Activated T-cell treated with anti-CD3 and anti-CD28 coated beads for 48 hours (primary cell): ENCODE results near the gene ZNF805.
A peak's percentile ranks its signal among the peaks of the same experiment; 100 is the strongest.
"Not testable (repeated sequence)": the region's sequence is repeated elsewhere in the genome, so short reads cannot be mapped to it uniquely, and the experiment has no call there.

ENCODE experiments used
- DNase-seq: peaks from one replicate; pipeline ENCODE4 v3.0.0-alpha.2; 2020; ENCODE audit warnings: low read depth

The ZNF805 gene

GRCh38 chr19:57240311-57241090 lies at the start of gene ZNF805:
Gene ZNF805, plus strand, starts transcription at chr19:57240632. Its CDS starts 260 bp downstream, at chr19:57240892.
- DNase-seq, result peak; percentile 91

GRCh38 chr19:57191141-57192076 lies 49.0 kb upstream of the ZNF805 start, which contains the start of gene ZNF264:
Gene ZNF264, plus strand, starts transcription at chr19:57191500. Its CDS starts 414 bp downstream, at chr19:57191914.
- DNase-seq, result peak; percentile 83

DNA sequence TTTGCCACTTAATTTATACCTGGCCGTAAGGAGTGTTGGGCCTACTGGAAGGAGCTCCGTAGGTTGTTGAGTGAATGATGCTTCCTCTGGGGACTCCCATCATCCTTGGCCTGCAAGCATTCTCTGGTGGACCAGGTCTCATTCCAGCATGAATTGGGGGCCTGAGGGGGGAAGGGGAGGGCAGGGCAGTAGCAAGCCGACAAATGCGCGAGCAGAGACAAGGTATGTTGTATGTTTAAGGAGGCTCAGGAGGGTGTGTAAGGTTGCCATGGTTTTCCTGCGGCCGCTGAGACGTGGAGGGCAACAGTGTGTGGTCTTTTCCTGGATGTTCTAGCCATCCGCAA lies 48.4 kb upstream of the ZNF805 start:
- DNase-seq, result no peak

- no peak for DNase-seq
Observed at GRCh38 chr19:57192993-57193392, 47.4 kb upstream of the ZNF805 start.

- DNase-seq, result not testable (repeated sequence)
Observed at GRCh38 chr19:57197874-57198273, 42.6 kb upstream of the ZNF805 start.

- DNase-seq, result no peak
Observed at GRCh38 chr19:57202160-57202559, 38.3 kb upstream of the ZNF805 start.

DNA sequence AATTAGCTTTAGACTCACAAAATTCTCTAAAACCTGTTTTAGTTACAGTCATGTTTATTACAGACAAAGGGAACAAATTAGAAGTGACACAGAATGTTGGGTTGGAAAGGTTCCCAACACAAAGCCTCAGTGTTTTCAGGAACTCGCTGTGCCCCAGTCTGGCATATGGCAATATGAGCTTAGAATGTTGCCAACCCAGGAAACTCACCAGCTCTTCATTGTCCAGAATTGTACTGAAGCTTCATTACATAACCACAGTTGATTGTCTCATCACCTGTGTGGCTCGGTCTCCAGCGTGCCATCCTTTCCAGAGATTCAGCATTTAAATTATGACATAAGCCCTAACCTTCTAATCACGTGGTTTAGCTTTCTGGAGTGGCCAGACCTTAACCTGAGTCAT lies 30.1 kb upstream of the ZNF805 start:
- DNase-seq, result no peak

- DNase-seq, result no peak
Observed at GRCh38 chr19:57212109-57212508, 28.3 kb upstream of the ZNF805 start.

GRCh38 chr19:57227502-57227901 lies 12.9 kb upstream of the ZNF805 start:
- DNase-seq, result no peak

- no peak for DNase-seq
Observed at GRCh38 chr19:57231686-57232085, 8.7 kb upstream of the ZNF805 start.

DNA sequence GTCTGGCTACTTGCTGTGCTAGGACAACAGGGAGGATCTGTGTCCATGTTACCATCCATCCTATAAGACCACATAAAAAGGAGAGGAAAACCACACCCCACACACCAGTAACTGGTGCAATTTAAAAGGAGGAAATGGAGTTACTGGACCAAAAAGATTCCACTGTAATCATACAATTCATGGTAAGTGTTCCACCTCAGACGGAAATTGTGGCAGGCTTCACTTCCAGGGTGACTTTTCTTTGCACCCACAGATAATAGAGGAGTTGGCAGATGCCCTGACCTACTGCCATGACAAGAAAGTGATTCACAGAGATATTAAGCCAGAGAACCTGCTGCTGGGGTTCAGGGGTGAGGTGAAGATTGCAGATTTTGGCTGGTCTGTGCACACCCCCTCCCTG lies 7.2 kb upstream of the ZNF805 start:
- DNase-seq, result no peak

DNA sequence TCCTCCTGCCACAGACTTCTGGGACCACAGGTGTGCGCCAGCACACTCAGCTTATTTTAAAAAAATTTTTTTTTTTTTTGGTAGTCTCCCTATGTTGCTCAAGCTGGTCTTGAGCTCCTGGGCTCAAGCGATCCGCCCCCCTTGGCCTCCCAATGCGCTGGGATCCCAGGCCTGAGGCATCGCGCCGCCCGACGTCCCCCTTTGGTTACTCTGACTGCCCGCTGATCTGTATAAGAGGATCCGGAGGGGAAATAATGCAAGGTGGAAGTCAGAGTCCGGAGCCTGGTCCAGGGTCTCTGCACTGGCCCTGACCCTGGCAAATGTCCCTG lies 486 bp upstream of the ZNF805 start:
- no peak for DNase-seq

DNA sequence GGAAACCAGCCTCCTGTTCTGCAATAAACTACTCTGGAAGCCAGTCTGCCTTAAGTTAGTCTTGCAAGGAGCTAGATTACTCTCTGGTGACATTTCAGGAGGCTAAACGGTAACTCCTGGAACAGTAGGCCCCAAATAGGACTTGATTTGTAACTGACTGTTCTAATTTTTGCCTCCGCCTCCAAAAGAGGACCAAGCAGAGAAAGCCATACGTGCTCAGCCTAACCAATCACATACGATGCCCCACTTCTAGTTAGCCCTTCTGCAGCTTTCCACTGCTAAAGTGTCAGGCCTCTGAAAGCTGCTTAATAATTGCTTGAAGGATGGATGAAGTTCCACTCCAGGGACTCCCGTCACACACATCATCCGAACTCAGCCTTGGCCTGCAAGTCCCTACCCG lies 744 bp downstream of the ZNF805 start:
- DNase-seq, result no peak

DNA sequence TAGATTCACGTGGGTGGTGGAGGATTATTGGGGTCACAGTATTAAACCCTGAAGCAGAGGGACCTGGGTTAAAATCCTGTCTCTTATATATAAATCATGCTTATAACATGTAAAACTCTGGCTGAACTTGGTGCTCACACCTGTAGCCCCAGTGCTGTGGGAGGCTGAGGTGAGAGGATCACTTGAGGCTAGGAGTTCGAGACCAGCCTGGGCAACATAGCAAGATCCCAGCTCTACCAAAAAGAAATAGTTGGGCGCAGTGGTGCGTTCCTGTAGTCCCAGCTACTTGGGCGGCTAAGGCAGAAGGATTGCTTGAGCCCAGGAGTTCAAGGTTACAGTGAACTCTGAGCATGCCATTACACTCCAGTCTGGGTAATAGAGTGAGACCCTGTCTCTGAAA lies 2.4 kb downstream of the ZNF805 start:
- DNase-seq, result no peak

DNA sequence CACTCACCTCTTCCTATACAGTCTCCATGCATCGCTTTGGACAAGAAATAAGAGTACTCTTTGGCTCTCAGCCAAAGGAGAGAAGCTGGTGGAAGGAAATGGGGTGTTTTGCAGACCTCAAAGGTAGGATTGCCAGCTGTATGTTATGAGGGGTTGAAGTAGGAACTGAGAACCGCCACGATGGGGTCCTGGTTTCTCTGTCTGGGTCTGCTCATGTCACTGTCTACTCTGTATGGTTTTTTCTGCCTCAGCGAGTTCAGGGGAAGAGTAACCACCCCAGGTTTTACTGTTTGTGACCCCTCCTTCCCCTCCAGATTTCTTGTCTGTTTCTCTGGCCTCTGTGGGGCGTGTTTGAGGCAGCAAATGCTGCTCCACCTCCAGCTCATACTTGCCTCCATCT lies 4.1 kb downstream of the ZNF805 start:
- DNase-seq, result no peak

DNA sequence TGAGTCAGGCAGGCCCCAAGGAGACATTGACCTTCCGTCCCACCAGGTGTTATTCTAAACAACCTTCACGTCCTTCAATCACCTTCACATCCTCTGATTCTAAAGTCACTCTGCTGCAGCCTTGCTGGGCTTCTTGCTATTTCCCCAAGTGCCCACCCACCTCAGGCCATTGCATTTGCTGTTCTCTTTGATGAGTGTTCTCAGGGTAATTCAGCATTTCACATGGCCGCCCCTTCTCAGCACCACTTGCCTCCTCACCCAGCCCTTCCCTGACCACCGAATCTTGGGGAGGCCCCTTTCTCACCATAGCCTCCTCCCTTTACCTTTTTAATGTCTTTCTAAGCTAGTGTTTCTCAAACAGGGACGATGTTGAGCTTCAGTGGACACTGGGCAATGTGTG lies 4.6 kb downstream of the ZNF805 start:
- no peak for DNase-seq

- DNase-seq, result no peak
Observed at GRCh38 chr19:57245959-57246358, 5.5 kb downstream of the ZNF805 start.

GRCh38 chr19:57248646-57249045 lies 8.2 kb downstream of the ZNF805 start:
- no peak for DNase-seq

DNA sequence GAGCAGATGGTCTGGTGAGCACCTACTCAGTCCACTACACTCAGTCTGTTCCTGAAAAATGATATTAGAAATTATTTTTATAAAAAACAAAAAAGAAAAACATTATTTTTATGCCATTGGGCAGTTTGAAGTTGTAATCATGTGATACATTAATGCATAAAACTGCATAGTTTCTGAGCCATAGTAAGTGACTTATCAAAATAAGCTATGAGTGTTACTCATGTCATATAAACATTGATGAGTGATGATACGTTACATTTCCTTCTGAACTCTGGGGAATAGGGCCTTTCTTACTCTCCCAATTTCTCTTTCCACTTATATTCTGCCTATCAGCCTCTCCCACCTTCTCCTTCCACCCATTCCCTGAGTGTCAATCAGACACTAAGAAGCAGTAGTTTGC lies 8.9 kb downstream of the ZNF805 start:
- DNase-seq, result no peak

DNA sequence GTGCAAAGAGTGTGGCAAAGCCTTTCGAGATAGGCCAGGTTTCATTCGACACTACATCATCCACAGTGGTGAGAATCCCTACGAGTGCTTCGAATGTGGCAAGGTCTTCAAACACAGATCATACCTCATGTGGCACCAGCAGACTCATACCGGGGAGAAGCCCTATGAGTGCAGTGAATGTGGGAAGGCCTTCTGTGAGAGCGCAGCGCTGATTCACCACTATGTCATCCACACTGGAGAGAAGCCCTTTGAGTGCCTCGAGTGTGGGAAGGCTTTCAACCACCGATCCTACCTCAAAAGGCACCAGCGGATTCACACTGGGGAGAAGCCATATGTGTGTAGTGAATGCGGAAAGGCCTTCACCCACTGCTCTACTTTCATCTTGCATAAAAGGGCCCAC lies 13.3 kb downstream of the ZNF805 start:
- peak; percentile 11 for DNase-seq

DNA sequence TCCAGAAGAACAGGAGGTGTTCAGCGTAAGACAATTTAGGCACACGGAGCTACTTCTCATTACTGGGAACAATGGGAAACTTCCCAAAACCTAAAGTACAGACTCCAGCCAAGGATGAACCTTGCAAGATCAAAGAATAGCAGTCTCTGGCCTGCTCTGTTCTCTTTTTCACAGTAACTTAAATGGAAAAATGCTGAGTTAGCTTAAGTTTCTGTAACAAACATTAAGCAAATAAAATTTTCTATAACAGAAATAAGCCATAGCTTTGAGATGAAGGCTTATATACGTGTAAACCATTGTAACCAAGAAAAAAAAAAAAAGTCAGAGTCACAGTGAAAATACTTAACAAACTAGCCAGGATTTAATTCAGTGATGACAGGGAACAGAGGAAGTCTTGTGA lies 21.6 kb downstream of the ZNF805 start:
- no peak for DNase-seq

DNA sequence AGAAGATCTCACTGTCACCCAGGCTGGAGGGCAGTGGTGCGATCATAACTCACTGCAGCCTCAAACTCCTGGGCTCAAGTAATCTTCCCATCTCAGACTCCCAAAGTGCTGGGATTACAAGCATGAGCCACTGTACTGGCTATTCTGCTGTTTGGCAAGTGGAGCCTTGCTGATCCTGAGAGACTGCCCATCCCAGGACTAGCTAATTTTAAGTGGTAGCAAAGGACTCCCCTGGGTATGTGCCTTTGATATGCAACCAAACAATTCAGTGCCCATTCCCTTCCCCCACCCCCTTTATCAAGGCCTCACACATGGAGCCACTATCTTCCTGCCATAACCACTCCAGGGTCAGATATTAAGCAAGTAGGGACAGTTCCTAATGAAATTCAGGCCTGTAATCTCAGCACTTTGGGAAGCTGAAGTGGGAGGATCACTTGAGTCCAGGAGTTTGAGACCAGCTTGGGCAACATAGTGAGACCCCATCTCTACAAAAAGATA lies 22.9 kb downstream of the ZNF805 start:
- DNase-seq, result no peak

DNA sequence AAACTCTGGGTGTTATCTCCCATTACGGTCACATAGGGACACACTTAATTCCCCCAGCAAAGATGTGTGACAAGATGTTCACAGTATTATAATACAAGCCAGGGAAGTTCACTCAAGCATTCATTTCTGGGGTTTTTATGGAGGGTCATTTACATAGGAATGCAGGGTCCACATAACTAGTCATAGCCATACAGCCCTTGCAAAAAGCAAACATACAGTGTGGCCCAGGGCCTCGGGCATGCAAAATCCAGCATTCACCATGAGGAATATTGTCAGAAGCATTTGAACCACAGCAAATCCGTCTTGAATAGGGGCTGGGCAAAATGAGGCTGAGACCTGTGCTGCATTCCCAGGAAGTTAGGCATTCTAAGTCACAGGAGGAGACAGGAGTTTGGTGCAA lies 26.9 kb downstream of the ZNF805 start:
- DNase-seq, result no peak
